Lower leg skin (tissue), 4 donors: Measurements from ENCODE around the gene ARFRP1. TPM values are rescaled to one million over a fixed set of nuclear protein-coding genes. Genes with fewer than 3 reads are reported as not detected.

ENCODE experiments used
- DNase-seq, 2 donors: peaks; one replicate each; pipeline ENCODE4 v3.0.0-alpha.2; 2019; ENCODE audit warnings: low spot score in 2 of 2
- H3K4me3 ChIP-seq: fragments of 200-600 bp; sonication (generic); 2 replicates; pipeline ENCODE4 v1.5.1; 2017; ENCODE audit warnings: mild to moderate bottlenecking, low read depth; ENCODE audit not compliant: poor library complexity, severe bottlenecking
- POLR2A ChIP-seq, 2 donors: fragments of 450-650 bp; IDR thresholded peaks; one replicate each; pipeline ENCODE4 v1.6.1; 2016 to 2017; ENCODE audit warnings: antibody characterized with exemption in 2 of 2, mild to moderate bottlenecking in 1 of 2, moderate library complexity in 1 of 2
- WGBS, 2 donors: methylation state at CpG; one replicate each; pipeline ENCODE4 v1.1.5; 2018; 5-methylcytosine and 5-hydroxymethylcytosine counted together
- intact Hi-C: fragments of 100-400 bp; cut with DNase I; formaldehyde crosslinking; loops from one replicate; pipeline ENCODE4 v1.15.0; 2023; ENCODE audit warnings: low total_unique reads
- total RNA-seq, 4 donors: library from RNA; depleted of rRNA; stranded (reverse); fragments of >200 nt; gene quantifications; one replicate each; pipeline ENCODE4 v1.1.0, GENCODE V29; 2016
- TF ChIP-seq, protein P1 (sequence below), 3 donors: fragments of 450-650 bp; IDR thresholded peaks; one replicate each; pipeline ENCODE4 v1.5.1; 2016; ENCODE audit warnings: antibody characterized with exemption in 3 of 3, mild to moderate bottlenecking in 3 of 3, moderate library complexity in 2 of 3

The ARFRP1 gene
- total RNA-seq, 4 donors from 2014 or later, result 20.7 to 42.6 (median 34.7) TPM

DNA sequence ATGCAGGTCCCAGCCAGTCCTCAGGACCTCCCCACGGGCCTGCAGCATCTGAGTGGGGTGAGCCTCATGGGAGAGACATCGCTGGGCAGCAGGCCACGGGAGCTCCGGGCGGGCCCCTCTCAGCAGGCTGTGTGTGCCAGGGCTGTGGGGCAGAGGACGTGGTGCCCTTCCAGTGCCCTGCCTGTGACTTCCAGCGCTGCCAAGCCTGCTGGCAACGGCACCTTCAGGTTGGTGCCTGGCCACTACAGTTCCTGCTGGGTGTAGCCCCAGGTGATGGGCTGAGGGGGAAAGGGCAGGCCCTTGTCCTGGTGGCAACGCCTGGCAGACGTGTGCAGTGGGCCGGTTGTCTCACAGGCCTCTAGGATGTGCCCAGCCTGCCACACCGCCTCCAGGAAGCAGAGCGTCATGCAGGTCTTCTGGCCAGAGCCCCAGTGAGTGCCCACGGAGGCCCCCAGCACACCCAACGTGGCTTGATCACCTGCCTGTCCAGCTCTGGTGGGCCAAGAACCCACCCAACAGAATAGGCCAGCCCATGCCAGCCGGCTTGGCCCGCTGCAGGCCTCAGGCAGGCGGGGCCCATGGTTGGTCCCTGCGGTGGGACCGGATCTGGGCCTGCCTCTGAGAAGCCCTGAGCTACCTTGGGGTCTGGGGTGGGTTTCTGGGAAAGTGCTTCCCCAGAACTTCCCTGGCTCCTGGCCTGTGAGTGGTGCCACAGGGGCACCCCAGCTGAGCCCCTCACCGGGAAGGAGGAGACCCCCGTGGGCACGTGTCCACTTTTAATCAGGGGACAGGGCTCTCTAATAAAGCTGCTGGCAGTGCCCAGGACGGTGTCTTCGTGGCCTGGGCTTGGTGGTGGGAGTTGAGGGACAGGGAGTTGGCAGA is 12.1 kb downstream of the ARFRP1 start:
- WGBS, 2 donors, result 48 to 100% methylated on average over 1 to 11 of the region's 25 CpGs
- TF ChIP-seq POLR2A (IDR thresholded peaks at IDR 0.05), result no peak
- TF ChIP-seq, protein P1, sequence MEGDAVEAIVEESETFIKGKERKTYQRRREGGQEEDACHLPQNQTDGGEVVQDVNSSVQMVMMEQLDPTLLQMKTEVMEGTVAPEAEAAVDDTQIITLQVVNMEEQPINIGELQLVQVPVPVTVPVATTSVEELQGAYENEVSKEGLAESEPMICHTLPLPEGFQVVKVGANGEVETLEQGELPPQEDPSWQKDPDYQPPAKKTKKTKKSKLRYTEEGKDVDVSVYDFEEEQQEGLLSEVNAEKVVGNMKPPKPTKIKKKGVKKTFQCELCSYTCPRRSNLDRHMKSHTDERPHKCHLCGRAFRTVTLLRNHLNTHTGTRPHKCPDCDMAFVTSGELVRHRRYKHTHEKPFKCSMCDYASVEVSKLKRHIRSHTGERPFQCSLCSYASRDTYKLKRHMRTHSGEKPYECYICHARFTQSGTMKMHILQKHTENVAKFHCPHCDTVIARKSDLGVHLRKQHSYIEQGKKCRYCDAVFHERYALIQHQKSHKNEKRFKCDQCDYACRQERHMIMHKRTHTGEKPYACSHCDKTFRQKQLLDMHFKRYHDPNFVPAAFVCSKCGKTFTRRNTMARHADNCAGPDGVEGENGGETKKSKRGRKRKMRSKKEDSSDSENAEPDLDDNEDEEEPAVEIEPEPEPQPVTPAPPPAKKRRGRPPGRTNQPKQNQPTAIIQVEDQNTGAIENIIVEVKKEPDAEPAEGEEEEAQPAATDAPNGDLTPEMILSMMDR (IDR thresholded peaks at IDR 0.05), result no peak
- no peak overlapping the region for H3K4me3 ChIP-seq
- intact Hi-C loops, result no loop called here
- no peak for DNase-seq

GRCh38 chr20:63694584-63695423 is 13.0 kb downstream of the ARFRP1 start:
- intact Hi-C loops, result no loop called here
- no peak for DNase-seq
- no peak overlapping the region for H3K4me3 ChIP-seq
- WGBS, 2 donors, result 74% methylated on average over 12 to 17 of the region's 37 CpGs
- TF ChIP-seq POLR2A (IDR thresholded peaks at IDR 0.05), result no peak
- TF ChIP-seq, protein P1 (IDR thresholded peaks at IDR 0.05), result no peak

- H3K4me3 ChIP-seq, result no peak overlapping the region
- intact Hi-C loops, result no loop called here
- no peak for DNase-seq
- 90 to 95% methylated on average over 12 to 19 of the region's 21 CpGs for WGBS, 2 donors
- TF ChIP-seq, protein P1 (IDR thresholded peaks at IDR 0.05), result no peak
- no peak for TF ChIP-seq POLR2A (IDR thresholded peaks at IDR 0.05)
Measured at GRCh38 chr20:63693733-63694583, 13.8 kb downstream of the ARFRP1 start.

DNA sequence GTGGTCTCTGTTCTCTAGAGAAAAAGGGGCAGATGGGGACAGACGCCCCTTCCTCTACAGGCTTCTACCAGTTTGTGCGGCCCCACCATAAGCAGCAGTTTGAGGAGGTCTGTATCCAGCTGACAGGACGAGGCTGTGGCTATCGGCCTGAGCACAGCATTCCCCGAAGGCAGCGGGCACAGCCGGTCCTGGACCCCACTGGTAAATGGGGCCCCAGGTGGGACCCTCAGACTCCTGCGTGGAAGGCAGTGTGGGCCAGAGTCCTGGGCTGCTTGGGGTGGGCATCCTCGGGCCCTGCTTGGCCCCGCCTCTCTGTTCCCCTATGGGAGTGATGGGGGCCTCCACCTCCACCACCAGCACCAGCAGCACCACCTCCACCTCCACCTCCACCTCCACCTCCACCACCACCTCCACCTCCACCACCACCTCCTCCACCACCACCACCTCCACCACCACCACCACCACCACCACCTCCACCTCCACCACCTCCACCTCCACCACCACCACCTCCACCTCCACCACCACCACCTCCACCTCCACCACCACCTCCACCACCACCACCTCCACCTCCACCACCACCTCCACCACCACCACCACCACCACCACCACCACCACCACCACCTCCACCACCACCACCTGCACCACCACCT is 14.6 kb downstream of the ARFRP1 start:
- DNase-seq, result no peak
- no peak overlapping the region for H3K4me3 ChIP-seq
- no peak for TF ChIP-seq POLR2A (IDR thresholded peaks at IDR 0.05)
- TF ChIP-seq, protein P1 (IDR thresholded peaks at IDR 0.05), result no peak
- WGBS, 2 donors, result 83 to 93% methylated on average over 10 of the region's 10 CpGs
- intact Hi-C loops, result no loop called here
